AG04449 (cell line): ENCODE measurements around the gene RNF138.

Source experiments
- CTCF ChIA-PET: fragments of 350-600 bp; formaldehyde crosslinking; extraction: SDS; loops from one replicate; lab custom pipeline; 2021; ENCODE audit warnings: antibody characterized with exemption; lab: Yijun Ruan, JAX
- POLR2A ChIA-PET: fragments of 400-600, 350-600 bp; formaldehyde crosslinking; extraction: SDS; loops from one replicate; lab custom pipeline; 2020; ENCODE audit warnings: antibody characterized with exemption, inconsistent platforms; lab: Yijun Ruan, JAX
- DNase-seq: peaks from one replicate; pipeline ENCODE4 v3.0.0-alpha.2; 2010; ENCODE audit warnings: low read depth, low spot score
- H3K4me3 ChIP-seq: 2 replicates; pipeline ENCODE4 v1.5.1; 2011; ENCODE audit warnings: low read depth, mild to moderate bottlenecking, control low read depth, low read length
- TF ChIP-seq, protein P1 (sequence below): IDR thresholded peaks from one replicate; pipeline ENCODE4 v1.5.1; 2011; ENCODE audit warnings: mild to moderate bottlenecking, moderate library complexity, low read length, control low read depth, inconsistent platforms; ENCODE audit not compliant: insufficient read depth; ENCODE audit errors: missing control alignments

The RNF138 gene, protein sequence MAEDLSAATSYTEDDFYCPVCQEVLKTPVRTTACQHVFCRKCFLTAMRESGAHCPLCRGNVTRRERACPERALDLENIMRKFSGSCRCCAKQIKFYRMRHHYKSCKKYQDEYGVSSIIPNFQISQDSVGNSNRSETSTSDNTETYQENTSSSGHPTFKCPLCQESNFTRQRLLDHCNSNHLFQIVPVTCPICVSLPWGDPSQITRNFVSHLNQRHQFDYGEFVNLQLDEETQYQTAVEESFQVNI

DNA sequence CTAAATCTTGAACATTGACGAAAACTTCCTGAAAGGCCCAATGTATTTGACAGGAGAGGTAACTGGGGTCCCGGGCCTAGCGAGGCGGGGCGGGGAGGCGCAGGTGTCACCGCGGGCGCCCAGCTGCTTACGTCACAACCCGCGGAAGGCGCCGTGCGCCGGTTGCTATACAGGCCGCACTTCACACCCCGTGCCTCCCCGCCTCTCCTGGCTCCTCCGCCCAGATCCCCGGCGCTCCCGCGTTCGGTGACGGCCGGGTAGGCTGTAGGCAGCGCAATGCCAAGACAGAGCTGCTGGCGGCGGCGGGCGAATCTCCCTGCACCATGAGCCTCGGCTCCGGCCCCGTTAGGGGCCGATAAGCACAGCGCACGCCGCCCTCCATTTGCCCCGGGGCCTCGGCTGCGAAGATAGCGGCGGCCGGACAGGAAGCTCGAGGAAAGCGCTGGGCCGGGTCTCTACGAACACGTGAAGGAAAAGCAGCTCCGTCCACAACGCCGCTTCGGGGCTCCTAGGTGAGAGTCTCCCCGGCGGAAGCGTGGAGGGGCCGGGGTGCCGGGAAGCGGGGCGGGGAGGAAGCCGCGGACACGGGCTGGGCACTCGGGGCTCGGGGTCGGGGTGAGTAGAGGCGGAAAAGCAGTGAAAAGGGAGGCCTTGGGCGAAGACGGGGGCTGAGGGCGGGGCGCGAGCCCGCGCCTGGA lies at the start of gene RNF138:
RNF138 (plus strand) TSS at position 151 of the 698 bp plus-strand sequence. CDS start 903 bp downstream, outside the sequence.
- DNase-seq = peak; percentile 14
- CTCF ChIA-PET = interaction anchor here (0.7 kb wide), 1 partner anchor 149 kb away, joined by 3 read pairs; the partner anchor contains the start of gene TRAPPC8
- TF ChIP-seq, protein P1, sequence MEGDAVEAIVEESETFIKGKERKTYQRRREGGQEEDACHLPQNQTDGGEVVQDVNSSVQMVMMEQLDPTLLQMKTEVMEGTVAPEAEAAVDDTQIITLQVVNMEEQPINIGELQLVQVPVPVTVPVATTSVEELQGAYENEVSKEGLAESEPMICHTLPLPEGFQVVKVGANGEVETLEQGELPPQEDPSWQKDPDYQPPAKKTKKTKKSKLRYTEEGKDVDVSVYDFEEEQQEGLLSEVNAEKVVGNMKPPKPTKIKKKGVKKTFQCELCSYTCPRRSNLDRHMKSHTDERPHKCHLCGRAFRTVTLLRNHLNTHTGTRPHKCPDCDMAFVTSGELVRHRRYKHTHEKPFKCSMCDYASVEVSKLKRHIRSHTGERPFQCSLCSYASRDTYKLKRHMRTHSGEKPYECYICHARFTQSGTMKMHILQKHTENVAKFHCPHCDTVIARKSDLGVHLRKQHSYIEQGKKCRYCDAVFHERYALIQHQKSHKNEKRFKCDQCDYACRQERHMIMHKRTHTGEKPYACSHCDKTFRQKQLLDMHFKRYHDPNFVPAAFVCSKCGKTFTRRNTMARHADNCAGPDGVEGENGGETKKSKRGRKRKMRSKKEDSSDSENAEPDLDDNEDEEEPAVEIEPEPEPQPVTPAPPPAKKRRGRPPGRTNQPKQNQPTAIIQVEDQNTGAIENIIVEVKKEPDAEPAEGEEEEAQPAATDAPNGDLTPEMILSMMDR = no peak
- POLR2A ChIA-PET = no interaction called here
- peak within 1 kb of the TSS; percentile 95 for H3K4me3 ChIP-seq

DNA sequence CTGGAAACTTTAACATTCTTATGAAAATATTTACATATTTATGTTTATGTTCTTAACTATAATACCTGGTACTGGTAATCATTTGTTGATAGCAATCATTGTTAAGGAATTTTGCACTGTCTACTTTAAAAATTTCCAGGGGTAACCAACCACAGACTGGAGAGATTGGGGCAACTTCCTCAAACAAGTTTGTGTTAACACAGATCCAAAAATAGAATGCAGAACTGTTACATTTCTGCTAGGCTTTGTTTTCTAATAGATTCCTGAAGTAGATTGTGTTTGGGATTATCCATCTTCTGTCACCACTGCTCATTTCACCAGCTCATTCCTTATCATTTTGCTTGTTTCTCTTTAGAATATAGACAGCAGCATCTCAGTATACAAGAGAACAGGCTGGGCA lies 49.3 kb upstream of the RNF138 start:
- no peak for DNase-seq
- POLR2A ChIA-PET = no interaction called here
- CTCF ChIA-PET = no interaction called here
- no peak overlapping the region for H3K4me3 ChIP-seq
- TF ChIP-seq, protein P1 = no peak

DNA sequence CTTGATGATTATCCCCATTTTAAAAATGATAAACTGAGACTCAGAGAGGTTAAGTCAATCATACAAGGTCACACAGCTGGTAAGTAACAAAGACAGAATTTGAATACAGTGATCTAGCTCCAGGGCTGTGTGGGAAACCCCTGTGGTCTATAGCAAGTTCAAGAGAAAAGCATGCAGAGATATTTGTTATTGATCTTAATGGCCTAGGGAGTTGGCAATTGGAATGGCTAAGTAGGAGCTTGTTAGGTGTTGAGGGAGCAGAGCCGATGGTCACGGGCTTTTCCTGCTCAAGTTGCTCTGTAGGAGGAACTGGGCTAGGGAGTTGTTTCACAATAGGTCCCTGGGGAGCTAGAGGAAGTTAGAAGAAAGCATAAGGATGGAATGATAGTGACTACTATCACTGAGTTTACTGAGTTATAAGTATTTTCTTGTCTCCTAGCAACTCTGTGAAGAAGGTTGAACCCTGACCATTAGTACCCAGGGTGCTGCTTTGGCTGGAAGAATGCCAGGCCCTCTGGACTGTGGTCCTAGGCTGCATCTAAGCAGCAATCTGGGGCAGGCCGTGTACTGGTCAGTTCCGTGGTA lies 43.1 kb upstream of the RNF138 start:
- TF ChIP-seq, protein P1 = no peak
- ChIA-PET CTCF (no interaction called here), POLR2A (no interaction called here)
- peak; percentile 24 for DNase-seq
- H3K4me3 ChIP-seq = no peak overlapping the region

DNA sequence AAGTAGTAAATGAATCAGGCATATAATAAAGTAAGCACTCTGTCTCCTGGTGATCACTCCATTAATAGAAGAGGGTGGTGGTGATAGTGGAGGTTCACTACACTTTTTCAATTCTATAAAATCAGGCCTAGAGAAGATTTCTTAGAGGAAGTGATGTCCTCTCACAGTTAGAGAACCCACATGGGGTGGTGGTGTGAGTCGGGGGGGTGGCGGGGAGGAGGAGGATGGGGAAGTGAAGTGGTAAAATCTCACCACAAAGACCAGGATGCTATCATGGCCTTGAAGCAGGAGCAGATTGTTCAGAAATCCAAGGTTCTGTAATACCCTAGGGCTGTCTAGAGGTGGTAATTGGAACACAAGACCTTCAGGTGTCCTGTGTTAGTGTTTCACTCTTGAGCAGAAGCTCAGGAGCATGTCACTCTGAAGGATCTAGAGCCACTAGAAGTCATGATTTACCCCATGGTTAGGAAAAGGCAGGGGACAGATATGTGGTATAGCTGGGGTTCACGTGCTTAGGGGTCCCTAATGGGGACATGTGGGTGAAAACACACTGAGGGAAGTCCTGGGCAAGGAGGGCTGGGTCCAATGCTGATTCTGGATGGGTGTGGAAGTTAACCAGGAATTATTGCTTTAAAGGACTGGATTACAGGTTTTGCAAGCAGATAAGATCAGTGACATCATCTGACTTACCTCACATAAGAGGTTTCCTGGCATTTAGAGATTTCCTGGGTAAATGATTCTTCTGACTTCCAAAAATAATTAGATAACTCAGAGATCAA lies 42.1 kb upstream of the RNF138 start:
- ChIA-PET POLR2A (no interaction called here), CTCF (no interaction called here)
- DNase-seq = no peak
- TF ChIP-seq, protein P1 = no peak
- H3K4me3 ChIP-seq = no peak overlapping the region

DNA sequence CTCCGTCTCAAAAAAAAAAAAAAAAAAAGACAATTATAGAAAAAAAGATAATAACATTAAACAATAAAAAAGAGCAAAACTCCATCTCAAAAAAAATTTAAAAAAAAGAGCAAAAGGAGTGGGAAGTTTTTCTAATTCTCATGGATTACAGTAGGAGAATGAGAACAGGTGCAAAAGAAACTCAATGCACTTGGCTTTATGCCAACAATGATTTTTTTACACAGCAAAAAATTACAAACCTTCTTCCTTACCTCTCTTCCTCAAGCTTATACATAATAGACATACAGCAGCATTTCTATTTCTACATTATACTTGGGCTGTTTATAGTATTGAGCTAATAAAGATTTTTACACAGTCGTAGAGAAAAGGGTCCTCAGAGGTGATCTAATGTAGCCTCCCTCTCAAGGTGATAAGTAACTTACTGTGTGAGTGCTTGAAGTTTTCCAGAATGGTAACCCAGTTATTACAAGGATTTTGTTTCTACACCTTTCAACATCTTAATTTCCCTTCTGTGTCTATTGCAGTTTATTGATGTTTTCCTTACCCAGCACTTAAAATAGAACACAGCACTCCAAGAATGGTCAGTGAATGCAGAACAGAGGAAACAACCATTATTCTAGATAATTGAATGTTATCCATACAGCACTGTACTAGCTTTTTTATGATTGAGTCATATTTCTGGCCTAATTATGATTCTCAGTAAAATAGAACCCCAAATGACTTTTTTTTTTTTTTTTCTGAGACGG lies 34.9 kb upstream of the RNF138 start:
- ChIA-PET POLR2A (no interaction called here), CTCF (no interaction called here)
- DNase-seq = no peak

More for the DNA sequence above, 34.9 kb upstream of the RNF138 start:
- TF ChIP-seq, protein P1 = no peak
- no peak overlapping the region for H3K4me3 ChIP-seq
